SK-N-SH (cell line): Measurements from ENCODE around the gene SMYD3.

Experiments used
- JUND ChIP-seq: IDR thresholded peaks from 2 replicates; pipeline ENCODE4 v1.4.0; 2012
- MAX ChIP-seq: IDR thresholded peaks from 2 replicates; pipeline ENCODE4 v1.4.0; 2012; ENCODE audit warnings: low read depth
- NRF1 ChIP-seq: IDR thresholded peaks from 2 replicates; pipeline ENCODE4 v1.6.1; 2012; ENCODE audit warnings: low read depth, mild to moderate bottlenecking, low read length
- ZBTB33 ChIP-seq: IDR thresholded peaks from 2 replicates; pipeline ENCODE4 v1.4.0; 2012; ENCODE audit warnings: low read depth, borderline replicate concordance
- TF ChIP-seq, protein P1 (sequence below): fragments of 200-600 bp; sonication (generic); IDR thresholded peaks from 2 replicates; pipeline ENCODE4 v1.6.1; 2017; ENCODE audit warnings: antibody characterized with exemption, mild to moderate bottlenecking, moderate library complexity
- TF ChIP-seq, protein P2 (sequence below): fragments of 150-350 bp; IDR thresholded peaks from 2 replicates; pipeline ENCODE4 v1.6.1; 2017; ENCODE audit warnings: antibody characterized with exemption, low read length, low read depth, borderline replicate concordance

DNA sequence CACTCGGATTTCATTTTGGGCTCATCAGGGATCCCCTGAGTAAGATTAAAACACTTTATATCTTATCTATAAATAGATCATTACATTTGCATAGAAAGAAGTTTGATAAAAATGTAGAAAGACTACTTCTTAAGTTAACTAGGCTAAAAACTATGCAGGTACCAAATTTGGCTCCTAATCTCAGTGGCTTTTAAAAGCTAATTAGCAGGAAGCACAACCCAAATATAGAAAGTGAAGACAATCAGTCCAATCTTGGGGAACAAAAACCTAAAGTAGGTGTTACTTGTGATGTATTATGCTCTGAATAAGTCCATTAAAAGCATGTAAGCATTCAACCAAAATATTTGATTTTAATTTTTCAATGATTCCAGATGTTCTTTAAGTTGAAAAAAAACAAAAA, 35.4 kb downstream of the SMYD3 start:
- TF ChIP-seq MAX (no peak), ZBTB33 (no peak), NRF1 (no peak), JUND (no peak)
- TF ChIP-seq, protein P1, sequence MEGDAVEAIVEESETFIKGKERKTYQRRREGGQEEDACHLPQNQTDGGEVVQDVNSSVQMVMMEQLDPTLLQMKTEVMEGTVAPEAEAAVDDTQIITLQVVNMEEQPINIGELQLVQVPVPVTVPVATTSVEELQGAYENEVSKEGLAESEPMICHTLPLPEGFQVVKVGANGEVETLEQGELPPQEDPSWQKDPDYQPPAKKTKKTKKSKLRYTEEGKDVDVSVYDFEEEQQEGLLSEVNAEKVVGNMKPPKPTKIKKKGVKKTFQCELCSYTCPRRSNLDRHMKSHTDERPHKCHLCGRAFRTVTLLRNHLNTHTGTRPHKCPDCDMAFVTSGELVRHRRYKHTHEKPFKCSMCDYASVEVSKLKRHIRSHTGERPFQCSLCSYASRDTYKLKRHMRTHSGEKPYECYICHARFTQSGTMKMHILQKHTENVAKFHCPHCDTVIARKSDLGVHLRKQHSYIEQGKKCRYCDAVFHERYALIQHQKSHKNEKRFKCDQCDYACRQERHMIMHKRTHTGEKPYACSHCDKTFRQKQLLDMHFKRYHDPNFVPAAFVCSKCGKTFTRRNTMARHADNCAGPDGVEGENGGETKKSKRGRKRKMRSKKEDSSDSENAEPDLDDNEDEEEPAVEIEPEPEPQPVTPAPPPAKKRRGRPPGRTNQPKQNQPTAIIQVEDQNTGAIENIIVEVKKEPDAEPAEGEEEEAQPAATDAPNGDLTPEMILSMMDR = no peak
- TF ChIP-seq, protein P2, sequence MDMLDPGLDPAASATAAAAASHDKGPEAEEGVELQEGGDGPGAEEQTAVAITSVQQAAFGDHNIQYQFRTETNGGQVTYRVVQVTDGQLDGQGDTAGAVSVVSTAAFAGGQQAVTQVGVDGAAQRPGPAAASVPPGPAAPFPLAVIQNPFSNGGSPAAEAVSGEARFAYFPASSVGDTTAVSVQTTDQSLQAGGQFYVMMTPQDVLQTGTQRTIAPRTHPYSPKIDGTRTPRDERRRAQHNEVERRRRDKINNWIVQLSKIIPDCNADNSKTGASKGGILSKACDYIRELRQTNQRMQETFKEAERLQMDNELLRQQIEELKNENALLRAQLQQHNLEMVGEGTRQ = no peak
